GM04504 (cell line): ENCODE measurements around the gene ASB1.

Source experiments
- DNase-seq: peaks from one replicate; pipeline ENCODE4 v3.0.0-alpha.2; 2012; ENCODE audit warnings: low read depth

ASB1 gene

GRCh38 chr2:238494573-238494961 is 67.8 kb downstream of the ASB1 start:
- DNase-seq = no peak

GRCh38 chr2:238495422-238495821 is 68.7 kb downstream of the ASB1 start:
- no peak for DNase-seq

DNA sequence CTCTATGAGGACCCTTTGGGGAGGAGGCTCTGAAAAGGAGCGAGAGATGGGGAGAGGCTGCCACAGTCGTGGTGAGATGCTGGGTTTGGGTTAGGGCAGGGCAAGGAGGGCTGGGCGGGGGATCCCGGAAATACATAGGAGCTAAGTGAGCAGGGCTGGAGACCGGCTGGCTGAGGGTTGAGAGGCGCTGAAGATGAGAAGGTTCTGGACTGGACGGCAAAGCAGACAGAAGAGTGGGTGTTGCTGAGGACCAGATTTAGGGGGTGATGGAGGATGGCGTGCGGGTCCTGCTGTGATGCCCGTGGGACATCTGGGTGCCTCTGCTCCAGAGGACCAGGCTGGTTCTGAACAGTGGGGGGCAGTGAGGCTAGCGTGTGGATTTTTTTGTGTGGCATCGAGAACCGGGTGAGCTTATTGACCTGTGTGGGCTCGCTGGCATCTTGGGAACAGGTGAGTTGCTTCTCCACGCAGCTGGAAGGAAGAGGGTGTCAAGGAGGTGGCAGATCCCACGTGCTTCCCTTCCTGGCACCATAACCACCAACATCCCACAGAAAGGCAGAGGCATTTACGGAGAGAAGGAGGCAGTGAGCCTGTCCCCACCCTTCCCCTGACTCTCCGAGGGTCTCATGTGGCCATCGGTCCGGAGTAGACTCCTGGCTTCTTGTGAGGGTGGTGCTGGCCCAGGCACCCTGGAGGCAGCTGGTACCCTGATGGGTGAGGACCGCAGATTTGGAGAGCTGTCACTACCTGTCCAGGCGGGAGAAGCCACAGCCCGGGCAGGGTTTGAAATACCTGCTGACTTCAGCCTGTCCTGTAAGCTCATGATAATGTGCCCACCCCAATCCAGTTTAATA is 70.3 kb downstream of the ASB1 start:
- DNase-seq = no peak

DNA sequence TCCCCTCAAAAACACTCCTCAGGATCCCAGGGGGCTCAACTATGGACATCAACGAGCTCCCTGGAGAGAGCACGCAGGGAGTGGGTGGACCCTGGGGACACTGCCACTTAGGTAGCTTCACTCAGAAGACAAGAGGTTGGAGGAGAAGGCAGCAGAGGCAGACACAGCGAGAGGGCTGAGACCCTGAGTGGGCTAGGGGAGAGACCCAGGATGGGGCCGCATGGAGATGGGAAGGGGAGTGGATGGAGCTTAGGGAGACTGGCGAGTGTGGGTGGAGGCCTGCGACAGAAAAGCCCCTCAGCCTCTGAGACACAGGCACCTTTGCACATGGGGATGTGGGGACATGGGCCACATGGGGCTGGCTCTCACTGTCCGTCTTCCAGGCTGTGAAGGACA is 70.9 kb downstream of the ASB1 start:
- DNase-seq = no peak

DNA sequence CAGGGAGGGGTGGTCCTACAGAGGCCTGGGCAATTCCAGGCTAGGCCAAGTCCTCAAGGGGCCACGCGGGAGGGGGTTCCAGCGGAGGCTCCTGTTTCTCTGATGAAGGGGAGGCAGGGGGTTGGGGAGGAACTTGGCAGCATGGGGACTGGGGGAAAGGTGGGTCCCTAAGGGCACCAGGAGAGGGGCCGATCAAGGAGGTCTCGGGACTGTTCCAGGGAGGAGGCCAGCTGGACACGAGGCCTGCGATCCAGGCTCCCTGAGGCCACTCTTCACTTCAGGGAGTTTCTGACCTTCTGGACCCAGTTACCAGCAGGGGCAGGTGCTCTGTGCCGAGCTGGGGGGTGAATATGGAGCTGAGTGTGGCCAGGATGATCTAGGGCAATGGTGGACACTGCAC is 71.5 kb downstream of the ASB1 start:
- no peak for DNase-seq

DNA sequence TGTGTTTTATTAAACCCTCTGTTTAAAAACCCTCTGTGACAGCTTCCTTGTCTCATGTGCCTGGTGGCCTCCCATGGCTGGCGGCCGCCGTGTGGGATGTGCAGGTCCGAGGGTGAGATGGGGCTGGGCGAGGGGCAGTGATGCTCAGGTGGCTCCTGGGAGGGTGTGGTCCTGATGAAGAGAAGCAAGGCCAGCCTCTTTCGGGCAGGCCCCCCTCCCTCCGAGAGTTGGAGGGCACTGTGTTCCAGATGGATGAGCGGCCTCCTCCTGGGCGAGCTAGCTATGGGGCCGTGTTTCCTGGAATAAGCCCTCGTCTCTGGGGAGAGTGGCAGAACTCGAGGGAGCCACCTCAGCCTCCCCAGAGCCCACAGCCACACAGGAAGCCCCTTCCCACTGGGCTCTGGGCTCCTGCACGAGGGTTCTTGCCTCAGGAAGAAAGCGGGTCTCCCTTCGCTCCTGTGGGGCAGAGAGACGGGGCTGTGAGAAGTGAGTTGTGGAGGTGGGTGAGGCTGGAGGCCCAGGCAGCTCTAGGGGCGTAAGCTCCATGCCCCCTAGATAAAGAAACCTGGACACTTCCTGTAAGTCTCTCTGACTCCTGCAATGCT is 72.1 kb downstream of the ASB1 start:
- DNase-seq = no peak

- DNase-seq = no peak
These were observed 73.2 kb downstream of the ASB1 start for GRCh38 chr2:238499731-238500580.

DNA sequence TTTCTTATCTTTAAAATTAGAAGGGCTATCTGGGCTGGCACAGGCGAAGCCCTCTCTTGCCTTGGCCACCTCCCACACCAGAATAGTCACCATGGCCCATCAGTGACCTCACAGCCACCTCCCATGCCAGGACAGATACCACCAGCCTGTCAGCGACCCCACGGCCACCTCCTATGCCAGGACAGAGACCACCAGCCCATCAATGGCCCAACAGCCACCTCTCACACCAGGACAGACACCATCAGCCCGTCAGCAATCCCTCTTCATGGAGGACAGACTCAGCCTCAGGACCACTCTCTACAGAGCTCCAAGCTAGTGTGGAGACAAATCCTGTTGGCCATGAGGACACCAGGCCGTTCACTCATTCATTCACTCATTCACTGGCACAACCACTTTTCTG is 74.6 kb downstream of the ASB1 start:
- DNase-seq = no peak
